Prostate gland (tissue), 2 donors: ENCODE data around the gene DPP10.

ENCODE experiments used
- POLR2A ChIP-seq: fragments of 450-650 bp; IDR thresholded peaks from one replicate; pipeline ENCODE4 v1.6.1; 2016; ENCODE audit warnings: antibody characterized with exemption, mild to moderate bottlenecking
- POLR2AphosphoS5 ChIP-seq: sonication (generic); formaldehyde crosslinking; IDR thresholded peaks from one replicate; pipeline ENCODE4 v1.6.1; 2017; ENCODE audit warnings: antibody characterized with exemption
- TF ChIP-seq, protein P1 (sequence below), 4 experiments: fragments of 200-600 bp in 2 of 4; fragments of 450-650 bp in 2 of 4; sonication (generic) in 2 of 4; IDR thresholded peaks; 1 replicate in 3 of 4; 2 replicates in 1 of 4; pipeline ENCODE4 v1.5.1; 2016 to 2019; ENCODE audit warnings: antibody characterized with exemption in 4 of 4, mild to moderate bottlenecking in 2 of 4, moderate library complexity in 2 of 4

DNA sequence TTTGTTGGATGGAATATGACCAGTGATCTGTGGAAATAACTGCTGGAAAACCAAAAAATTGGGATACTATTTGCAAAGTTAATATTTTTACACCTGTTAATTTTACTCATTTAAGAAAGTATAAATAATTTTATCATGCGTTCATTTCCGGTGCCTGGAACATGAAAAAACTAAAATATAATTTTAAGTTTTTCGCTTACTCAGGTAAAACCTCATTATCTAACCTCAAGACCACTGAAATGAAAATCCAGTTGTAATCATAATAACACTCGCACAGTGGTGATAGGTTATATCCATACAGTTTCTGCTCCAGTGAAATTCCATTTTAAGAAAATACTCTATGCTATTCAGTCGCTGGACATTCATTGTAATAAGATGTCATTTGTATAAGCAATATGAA is 517.9 kb downstream of the DPP10 start:
- TF ChIP-seq, protein P1, sequence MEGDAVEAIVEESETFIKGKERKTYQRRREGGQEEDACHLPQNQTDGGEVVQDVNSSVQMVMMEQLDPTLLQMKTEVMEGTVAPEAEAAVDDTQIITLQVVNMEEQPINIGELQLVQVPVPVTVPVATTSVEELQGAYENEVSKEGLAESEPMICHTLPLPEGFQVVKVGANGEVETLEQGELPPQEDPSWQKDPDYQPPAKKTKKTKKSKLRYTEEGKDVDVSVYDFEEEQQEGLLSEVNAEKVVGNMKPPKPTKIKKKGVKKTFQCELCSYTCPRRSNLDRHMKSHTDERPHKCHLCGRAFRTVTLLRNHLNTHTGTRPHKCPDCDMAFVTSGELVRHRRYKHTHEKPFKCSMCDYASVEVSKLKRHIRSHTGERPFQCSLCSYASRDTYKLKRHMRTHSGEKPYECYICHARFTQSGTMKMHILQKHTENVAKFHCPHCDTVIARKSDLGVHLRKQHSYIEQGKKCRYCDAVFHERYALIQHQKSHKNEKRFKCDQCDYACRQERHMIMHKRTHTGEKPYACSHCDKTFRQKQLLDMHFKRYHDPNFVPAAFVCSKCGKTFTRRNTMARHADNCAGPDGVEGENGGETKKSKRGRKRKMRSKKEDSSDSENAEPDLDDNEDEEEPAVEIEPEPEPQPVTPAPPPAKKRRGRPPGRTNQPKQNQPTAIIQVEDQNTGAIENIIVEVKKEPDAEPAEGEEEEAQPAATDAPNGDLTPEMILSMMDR (IDR thresholded peaks at IDR 0.05) = no peak
- TF ChIP-seq POLR2A (no peak), POLR2AphosphoS5 (no peak)
